Stimulated activated CD8-positive, alpha-beta memory T cell treated with anti-CD3 and anti-CD28 coated beads, Interleukin-7, amount 100 ng/mL, for 48 hours (primary cell): ENCODE measurements around the gene TMEM178B.

Source experiments
- DNase-seq, 2 donors: peaks; one replicate each; pipeline ENCODE4 v3.0.0-alpha.2; 2020; ENCODE audit warnings: low read depth in 1 of 2; ENCODE audit errors: extremely low read depth in 1 of 2

TMEM178B gene

GRCh38 chr7:141415999-141416398, 342.1 kb downstream of the TMEM178B start:
- DNase-seq, result no peak

- DNase-seq, result no peak
These were observed 342.9 kb downstream of the TMEM178B start for GRCh38 chr7:141416650-141417270.

- DNase-seq, result no peak
These were observed 343.6 kb downstream of the TMEM178B start for GRCh38 chr7:141417506-141417905.

GRCh38 chr7:141418066-141418465, 344.2 kb downstream of the TMEM178B start:
- no peak for DNase-seq

GRCh38 chr7:141421306-141421705, 347.4 kb downstream of the TMEM178B start:
- no peak for DNase-seq

DNA sequence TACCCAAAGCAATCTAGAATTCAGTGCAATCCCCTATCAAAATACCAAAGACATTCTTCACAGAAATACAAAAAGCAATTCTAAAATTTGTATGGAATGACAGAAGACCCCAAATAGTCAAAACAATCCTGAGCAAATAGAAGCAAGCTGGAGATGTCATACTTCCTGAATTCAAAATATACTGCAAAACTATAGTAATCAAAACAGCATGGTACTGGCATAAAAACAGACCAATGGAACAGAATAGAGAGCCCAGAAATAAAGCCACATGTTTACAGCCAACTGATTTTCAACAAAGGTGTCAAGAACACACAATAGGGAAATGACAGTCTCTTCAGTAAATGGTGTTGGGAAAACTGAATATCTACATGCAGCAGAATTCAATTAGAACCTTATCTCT, 353.3 kb downstream of the TMEM178B start:
- DNase-seq, result no peak

DNA sequence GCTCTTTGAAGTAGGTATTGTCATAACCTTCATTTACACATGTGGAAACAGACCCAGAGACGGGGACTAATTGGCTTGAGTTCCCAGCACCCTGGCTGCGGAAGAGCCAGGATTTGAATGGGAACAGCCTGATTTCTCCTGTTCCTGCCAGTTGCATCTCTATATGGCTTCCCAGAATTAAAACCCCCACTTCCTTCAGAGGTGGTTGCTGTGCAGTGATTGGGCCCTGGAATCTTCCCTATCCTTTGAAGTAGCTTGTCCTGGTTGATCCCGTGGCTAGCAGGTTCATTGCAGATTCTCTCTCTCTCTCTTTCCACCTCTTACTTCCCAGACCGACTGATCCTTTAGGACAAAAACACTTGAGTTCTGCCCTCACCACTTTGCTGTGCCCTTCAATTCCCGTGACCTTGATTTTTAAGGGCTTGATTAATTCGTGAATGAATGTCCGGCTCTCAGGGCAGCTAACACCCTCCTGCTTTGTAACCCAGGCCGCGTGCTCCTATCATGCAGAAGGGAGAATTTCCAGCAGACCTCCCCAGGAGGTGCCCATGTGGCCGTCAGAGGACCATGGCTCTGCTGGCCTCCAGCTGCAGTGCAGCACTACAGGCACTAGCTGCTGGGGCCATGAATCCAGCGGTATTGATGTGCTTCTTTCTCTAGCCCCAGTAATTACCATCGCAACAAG, 356.7 kb downstream of the TMEM178B start:
- DNase-seq, result no peak

- DNase-seq, result no peak
These were observed 357.2 kb downstream of the TMEM178B start for GRCh38 chr7:141431140-141431479.

- no peak for DNase-seq
These were observed 357.8 kb downstream of the TMEM178B start for GRCh38 chr7:141431711-141432110.

DNA sequence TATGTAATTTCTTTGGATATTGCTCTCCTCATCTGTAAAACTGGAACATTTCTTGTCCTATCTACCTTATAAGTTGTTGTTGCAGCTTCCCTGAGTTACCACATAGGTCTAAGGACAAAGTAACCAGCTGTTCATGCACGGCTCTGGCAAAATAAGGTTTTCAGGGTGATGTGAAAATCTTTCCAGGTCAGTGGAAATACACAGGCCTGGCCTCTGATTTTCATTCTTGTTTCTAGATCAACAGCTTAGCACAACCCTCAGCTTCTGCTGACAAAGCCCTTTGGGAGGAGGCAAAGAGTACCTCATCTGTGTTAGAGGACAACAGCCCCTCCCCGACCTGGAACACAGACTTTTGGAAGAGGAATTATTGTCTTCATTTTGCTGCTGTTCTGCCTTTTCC, 359.8 kb downstream of the TMEM178B start:
- DNase-seq, result no peak

DNA sequence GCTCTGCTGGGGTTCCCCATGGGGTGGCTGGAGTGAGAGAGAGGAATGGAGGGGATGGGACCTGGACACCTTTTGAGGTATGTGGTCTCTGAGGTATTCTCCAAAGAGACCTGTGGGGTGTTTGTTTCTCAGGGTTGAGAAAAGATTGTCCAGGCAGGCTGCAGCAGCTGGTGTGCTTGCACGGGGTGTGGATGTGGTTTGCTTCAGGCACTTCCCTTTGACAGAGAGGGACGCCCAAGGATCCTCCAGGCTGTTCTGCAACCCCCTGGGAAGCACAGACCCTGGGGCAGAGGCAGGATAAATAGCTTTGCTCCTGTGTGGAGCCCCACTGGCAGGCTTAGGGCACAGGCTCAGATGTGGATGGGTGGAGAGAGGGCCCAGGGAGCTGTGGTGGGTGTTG, 362.3 kb downstream of the TMEM178B start:
- no peak for DNase-seq

- DNase-seq, result no peak
These were observed 362.8 kb downstream of the TMEM178B start for GRCh38 chr7:141436575-141437075.

GRCh38 chr7:141439164-141439563, 365.3 kb downstream of the TMEM178B start:
- DNase-seq, result no peak

DNA sequence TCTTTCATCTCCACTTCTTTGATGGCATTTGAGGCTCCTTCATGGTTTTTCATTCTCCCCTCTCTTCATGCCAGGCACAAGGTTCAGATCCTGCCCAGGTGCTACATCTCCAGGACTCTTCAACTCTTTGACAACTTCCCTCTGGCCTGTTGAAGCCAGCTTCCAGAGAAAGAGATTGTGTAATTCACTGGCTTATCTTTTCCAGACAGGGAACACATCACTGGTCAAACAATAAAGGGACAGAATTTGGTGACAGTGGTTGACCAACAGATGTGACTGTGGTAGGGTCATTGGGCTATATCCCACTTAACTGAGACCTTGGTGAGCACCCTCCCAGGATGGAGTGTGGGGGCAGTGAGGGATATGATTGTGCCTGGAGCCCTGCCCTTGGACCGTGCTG, 365.9 kb downstream of the TMEM178B start:
- DNase-seq, result no peak

- DNase-seq, result no peak
These were observed 368.2 kb downstream of the TMEM178B start for GRCh38 chr7:141441837-141442627.

GRCh38 chr7:141442781-141443180, 368.9 kb downstream of the TMEM178B start:
- DNase-seq, result no peak

DNA sequence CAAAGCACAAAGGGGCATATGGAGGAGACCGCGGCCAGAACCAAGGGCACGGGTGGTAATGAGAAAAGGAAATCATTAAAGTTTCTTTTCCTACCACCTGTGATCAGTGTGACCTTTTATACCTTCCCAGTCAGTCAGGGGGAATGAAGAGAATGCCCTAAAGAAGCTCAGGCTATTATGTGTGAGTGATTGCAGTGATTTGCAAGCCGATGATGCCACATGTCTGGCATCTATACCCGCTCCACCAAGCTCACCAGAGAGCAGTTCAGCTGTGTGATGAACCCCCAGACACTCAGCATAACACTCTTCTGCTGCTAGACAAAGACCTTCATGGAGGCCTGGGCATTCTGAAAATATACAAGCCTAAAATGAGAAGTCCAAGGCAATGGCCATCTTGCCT, 371.1 kb downstream of the TMEM178B start:
- DNase-seq, result no peak

GRCh38 chr7:141451232-141451631, 377.4 kb downstream of the TMEM178B start:
- DNase-seq, result no peak

- DNase-seq, result peak in 1 of 2 donors; percentile 10
These were observed 379.0 kb downstream of the TMEM178B start for GRCh38 chr7:141452911-141453310.

- DNase-seq, result no peak
These were observed 380.5 kb downstream of the TMEM178B start for GRCh38 chr7:141454338-141454737.

- DNase-seq, result no peak
These were observed 381.9 kb downstream of the TMEM178B start for GRCh38 chr7:141455723-141456122.

DNA sequence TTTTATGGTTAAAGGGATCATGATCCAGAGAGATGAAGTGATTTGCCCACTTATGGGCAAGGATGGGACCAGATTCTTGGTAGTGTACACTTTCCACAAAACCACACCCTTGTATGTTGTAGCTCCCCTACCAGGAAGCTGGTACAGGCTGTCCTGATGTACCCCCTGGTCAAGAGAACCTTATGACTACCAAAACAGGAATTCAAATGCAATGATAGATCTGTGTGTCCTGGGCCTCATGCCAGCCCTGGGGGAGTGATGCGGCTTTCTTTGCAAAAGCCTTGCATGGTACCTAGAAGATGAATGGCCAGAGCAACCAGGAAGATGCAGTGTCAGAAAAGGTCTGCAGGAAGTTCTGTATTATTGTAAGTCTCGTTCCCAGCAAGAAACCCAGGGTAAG, 382.4 kb downstream of the TMEM178B start:
- no peak for DNase-seq
